ENCODE results near the gene CREG2. TPM values are rescaled to one million over a fixed set of nuclear protein-coding genes. Genes with fewer than 3 reads are reported as not detected.

CREG2 gene
- total RNA-seq, 1 donor from 2014 or later: not detected

DNA sequence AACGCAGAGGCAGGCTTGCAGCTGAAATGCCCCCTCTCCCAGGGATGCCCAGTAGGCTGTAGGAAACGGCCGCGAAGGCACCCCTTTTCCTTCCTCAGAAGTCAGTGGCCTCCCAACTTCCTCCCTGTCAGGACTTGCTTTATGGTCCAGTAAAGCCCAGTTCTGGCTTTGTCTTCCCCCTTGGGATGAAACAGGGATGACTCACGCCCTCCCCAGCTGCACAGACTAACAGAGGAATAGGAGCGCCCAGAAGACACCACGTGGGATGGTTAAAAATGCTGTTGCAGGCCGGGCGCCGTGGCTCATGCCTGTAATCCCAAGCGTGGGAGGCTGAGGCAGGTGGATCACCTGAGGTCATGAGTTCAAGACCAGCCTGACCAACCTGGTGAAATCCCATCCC, 6.9 kb downstream of the CREG2 start:
- H3K9me3 Mint-ChIP-seq: no peaks in the 10 kb centered on the region
- H3K4me1 Mint-ChIP-seq (ENCODE audit: low read depth): no peaks in the 10 kb centered on the region
- intact Hi-C loops (cut with micrococcal nuclease): loop anchor here (10.0 kb wide), 1 partner anchor 366 kb away; no protein-coding TSS in a partner anchor
- peaks cover 37% of the 10 kb centered on the region for H3K27me3 Mint-ChIP-seq (ENCODE audit: insufficient read depth)
- H3K36me3 Mint-ChIP-seq (ENCODE audit: low read depth): no peaks in the 10 kb centered on the region
- DNase-seq (ENCODE audit: low spot score): no peak
- H3K27ac Mint-ChIP-seq: no peak overlapping the region
- no peak overlapping the region for H3K4me3 Mint-ChIP-seq

DNA sequence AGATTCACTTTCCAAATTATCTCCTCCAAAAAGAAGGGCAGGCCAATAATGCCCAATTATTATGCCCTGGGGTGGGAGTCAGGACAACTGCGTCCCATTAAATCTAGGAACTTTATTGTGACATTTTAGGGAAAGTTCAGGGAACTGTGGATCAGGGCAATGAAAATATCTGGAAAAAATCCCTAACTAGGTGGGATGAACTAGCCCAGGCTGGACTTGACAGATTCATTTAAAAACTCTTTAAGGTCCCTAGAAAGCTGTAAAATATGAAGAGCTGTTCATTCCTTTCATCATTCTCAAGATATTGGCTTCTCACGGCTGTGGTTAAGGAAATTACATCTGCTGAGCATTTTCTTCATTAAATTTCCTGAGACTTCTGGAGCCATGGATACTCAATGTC, 8.2 kb downstream of the CREG2 start:
- Mint-ChIP-seq H3K4me3 (no peak overlapping the region), H3K27me3 (ENCODE audit: insufficient read depth) (peaks cover 27% of the 10 kb centered on the region), H3K4me1 (ENCODE audit: low read depth) (peaks cover 10% of the 10 kb centered on the region), H3K27ac (no peak overlapping the region), H3K9me3 (no peaks in the 10 kb centered on the region), H3K36me3 (ENCODE audit: low read depth) (no peaks in the 10 kb centered on the region)
- DNase-seq (ENCODE audit: low spot score): no peak
- intact Hi-C loops (cut with micrococcal nuclease): no loop called here

- no peak overlapping the region for H3K4me3 Mint-ChIP-seq
- peaks cover 13% of the 10 kb centered on the region for H3K9me3 Mint-ChIP-seq
- no peak overlapping the region for H3K27ac Mint-ChIP-seq
- H3K36me3 Mint-ChIP-seq (ENCODE audit: low read depth): peaks cover 7% of the 10 kb centered on the region
- intact Hi-C loops (cut with micrococcal nuclease): no loop called here
- no peak for DNase-seq (ENCODE audit: low spot score)
- peaks cover 15% of the 10 kb centered on the region for H3K27me3 Mint-ChIP-seq (ENCODE audit: insufficient read depth)
- peaks cover 10% of the 10 kb centered on the region for H3K4me1 Mint-ChIP-seq (ENCODE audit: low read depth)
These were observed 11.7 kb downstream of the CREG2 start for GRCh38 chr2:101375653-101376052.

DNA sequence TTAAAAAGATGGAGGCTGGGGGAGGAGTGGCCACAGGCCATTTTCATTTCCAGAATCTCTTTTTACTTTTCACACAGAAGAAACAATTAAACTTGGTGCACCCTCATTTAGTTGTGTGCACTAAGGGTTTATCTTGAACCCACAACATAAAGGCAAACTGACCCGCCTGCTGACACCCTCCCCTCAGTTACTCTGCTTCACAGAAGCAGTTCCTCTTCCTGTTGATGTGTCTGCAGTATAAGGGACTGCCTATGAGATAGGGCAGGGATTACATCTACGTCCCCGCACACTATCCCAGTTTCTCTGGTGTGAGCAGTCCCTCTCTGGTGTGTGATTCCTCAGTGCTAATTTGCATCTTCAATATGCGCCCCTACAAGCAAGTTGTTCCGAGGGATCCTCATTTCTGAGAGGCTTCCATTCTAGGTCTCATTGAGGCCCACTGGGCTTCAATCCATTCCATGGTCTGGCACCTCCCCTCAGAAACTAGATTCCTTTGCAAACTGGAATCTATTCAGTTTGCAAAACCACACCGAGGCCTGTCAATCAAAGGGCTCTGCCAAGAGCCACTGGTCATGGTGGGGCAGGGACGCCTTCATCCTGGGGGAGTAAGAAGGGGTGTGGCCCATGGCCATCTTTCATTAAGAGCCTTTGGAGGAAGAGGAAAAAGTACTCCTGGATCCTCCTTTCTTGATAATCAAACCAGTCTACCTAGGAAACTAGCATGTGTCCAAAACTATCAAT, 12.3 kb downstream of the CREG2 start:
- no peak overlapping the region for H3K4me3 Mint-ChIP-seq
- DNase-seq (ENCODE audit: low spot score): no peak
- no peak overlapping the region for H3K27ac Mint-ChIP-seq
- intact Hi-C loops (cut with micrococcal nuclease): no loop called here
- peaks cover 7% of the 10 kb centered on the region for H3K36me3 Mint-ChIP-seq (ENCODE audit: low read depth)
- peaks cover 13% of the 10 kb centered on the region for H3K27me3 Mint-ChIP-seq (ENCODE audit: insufficient read depth)
- H3K9me3 Mint-ChIP-seq: peaks cover 13% of the 10 kb centered on the region
- peaks cover 10% of the 10 kb centered on the region for H3K4me1 Mint-ChIP-seq (ENCODE audit: low read depth)

GRCh38 chr2:101372792-101373191, 14.5 kb downstream of the CREG2 start:
- intact Hi-C loops (cut with micrococcal nuclease): no loop called here
- Mint-ChIP-seq H3K27me3 (ENCODE audit: insufficient read depth) (peaks cover 3% of the 10 kb centered on the region), H3K9me3 (peaks cover 13% of the 10 kb centered on the region), H3K36me3 (ENCODE audit: low read depth) (peaks cover 7% of the 10 kb centered on the region), H3K4me3 (no peak overlapping the region), H3K27ac (no peak overlapping the region), H3K4me1 (ENCODE audit: low read depth) (peaks cover 10% of the 10 kb centered on the region)
- no peak for DNase-seq (ENCODE audit: low spot score)

GRCh38 chr2:101371636-101372035, 15.7 kb downstream of the CREG2 start:
- no peak overlapping the region for H3K4me3 Mint-ChIP-seq

DNA sequence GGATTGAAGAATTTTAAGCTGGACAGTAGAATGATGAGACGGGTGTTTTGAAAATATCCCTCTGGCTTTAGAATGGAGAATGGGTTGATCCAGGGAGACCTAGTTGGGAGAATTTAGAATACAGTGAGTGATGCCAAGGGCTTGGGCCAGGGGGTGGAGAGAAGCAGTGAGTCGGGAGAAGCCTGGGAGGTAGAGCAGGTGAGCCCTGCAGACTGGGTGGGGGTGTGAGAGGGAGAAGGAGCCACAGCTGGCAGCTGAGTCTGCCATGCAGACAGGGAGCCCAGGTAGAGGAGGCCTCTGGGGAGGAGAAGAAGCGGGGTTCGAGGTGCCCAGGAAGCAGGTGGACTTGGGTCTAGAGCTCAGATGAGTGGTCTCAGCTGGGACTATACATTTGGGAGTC, 18.2 kb downstream of the CREG2 start:
- peaks cover 7% of the 10 kb centered on the region for H3K36me3 Mint-ChIP-seq (ENCODE audit: low read depth)
- intact Hi-C loops (cut with micrococcal nuclease): no loop called here
- peaks cover 15% of the 10 kb centered on the region for H3K27me3 Mint-ChIP-seq (ENCODE audit: insufficient read depth)
- H3K4me3 Mint-ChIP-seq: no peak overlapping the region
- no peaks in the 10 kb centered on the region for H3K4me1 Mint-ChIP-seq (ENCODE audit: low read depth)
- H3K27ac Mint-ChIP-seq: no peak overlapping the region
- no peak for DNase-seq (ENCODE audit: low spot score)
- H3K9me3 Mint-ChIP-seq: peaks cover 13% of the 10 kb centered on the region

More at GRCh38 chr2:101371636-101372035, 15.7 kb downstream of the CREG2 start:
- H3K9me3 Mint-ChIP-seq: peaks cover 13% of the 10 kb centered on the region
- peaks cover 6% of the 10 kb centered on the region for H3K27me3 Mint-ChIP-seq (ENCODE audit: insufficient read depth)
- intact Hi-C loops (cut with micrococcal nuclease): no loop called here
- DNase-seq (ENCODE audit: low spot score): no peak
- H3K36me3 Mint-ChIP-seq (ENCODE audit: low read depth): peaks cover 7% of the 10 kb centered on the region
- H3K4me1 Mint-ChIP-seq (ENCODE audit: low read depth): peaks cover 10% of the 10 kb centered on the region
- H3K27ac Mint-ChIP-seq: no peak overlapping the region

DNA sequence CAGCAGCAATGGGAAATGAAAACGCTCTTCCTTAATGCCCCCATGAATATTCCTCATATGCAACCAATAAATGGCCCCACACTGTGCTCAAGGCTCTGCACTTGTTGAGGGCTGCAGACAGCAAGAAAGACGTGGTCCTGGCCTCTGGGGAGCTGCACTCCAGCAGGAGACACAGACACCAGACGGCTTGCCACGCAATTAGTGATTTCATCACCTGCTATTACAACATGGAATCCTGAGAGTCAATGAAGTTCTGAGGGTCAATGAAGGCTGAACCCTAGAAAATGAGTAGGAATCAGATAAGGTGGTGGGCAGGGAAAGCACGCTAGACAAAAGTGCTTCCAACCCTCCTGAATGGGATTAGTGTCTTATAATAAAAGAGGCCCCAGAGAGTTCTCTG, 18.9 kb downstream of the CREG2 start:
- H3K27me3 Mint-ChIP-seq (ENCODE audit: insufficient read depth): peaks cover 15% of the 10 kb centered on the region
- peaks cover 7% of the 10 kb centered on the region for H3K36me3 Mint-ChIP-seq (ENCODE audit: low read depth)
- H3K4me3 Mint-ChIP-seq: no peak overlapping the region
- H3K27ac Mint-ChIP-seq: no peak overlapping the region
- no peak for DNase-seq (ENCODE audit: low spot score)
- H3K4me1 Mint-ChIP-seq (ENCODE audit: low read depth): no peaks in the 10 kb centered on the region
- H3K9me3 Mint-ChIP-seq: peaks cover 12% of the 10 kb centered on the region
- intact Hi-C loops (cut with micrococcal nuclease): no loop called here

DNA sequence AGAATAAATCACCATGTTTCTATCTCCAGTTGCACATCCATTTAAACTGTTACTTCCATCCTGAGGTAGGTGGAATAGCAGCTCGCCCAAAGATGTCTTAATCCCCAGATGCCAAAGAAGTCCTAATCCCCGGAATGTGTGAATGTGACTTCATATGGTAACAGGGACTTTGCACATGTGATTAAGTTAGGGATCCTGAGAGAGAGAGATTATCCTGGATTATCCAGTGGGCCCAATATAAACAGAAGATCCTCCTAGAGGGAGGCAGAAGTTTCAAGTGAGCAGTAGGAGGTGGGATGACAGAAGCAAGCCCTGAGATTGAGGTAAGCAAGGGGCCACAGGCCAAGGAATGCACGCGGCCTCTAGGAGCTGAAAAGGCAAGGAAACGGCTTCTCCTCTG, 19.8 kb downstream of the CREG2 start:
- Mint-ChIP-seq H3K27ac (no peak overlapping the region), H3K36me3 (ENCODE audit: low read depth) (peaks cover 4% of the 10 kb centered on the region), H3K4me3 (no peak overlapping the region), H3K27me3 (ENCODE audit: insufficient read depth) (peaks cover 15% of the 10 kb centered on the region), H3K4me1 (ENCODE audit: low read depth) (peaks cover 3% of the 10 kb centered on the region), H3K9me3 (peaks cover 3% of the 10 kb centered on the region)
- DNase-seq (ENCODE audit: low spot score): no peak
- intact Hi-C loops (cut with micrococcal nuclease): no loop called here

- Mint-ChIP-seq H3K4me3 (no peak overlapping the region), H3K9me3 (no peaks in the 10 kb centered on the region), H3K27me3 (ENCODE audit: insufficient read depth) (peaks cover 12% of the 10 kb centered on the region), H3K27ac (no peak overlapping the region), H3K36me3 (ENCODE audit: low read depth) (no peaks in the 10 kb centered on the region), H3K4me1 (ENCODE audit: low read depth) (peaks cover 29% of the 10 kb centered on the region)
- intact Hi-C loops (cut with micrococcal nuclease): no loop called here
- no peak for DNase-seq (ENCODE audit: low spot score)
These were observed 22.4 kb downstream of the CREG2 start for GRCh38 chr2:101364878-101365277.

GRCh38 chr2:101362777-101363176, 24.5 kb downstream of the CREG2 start:
- DNase-seq (ENCODE audit: low spot score): no peak
- Mint-ChIP-seq H3K36me3 (ENCODE audit: low read depth) (no peaks in the 10 kb centered on the region), H3K27ac (no peak overlapping the region), H3K9me3 (no peaks in the 10 kb centered on the region), H3K4me3 (no peak overlapping the region), H3K4me1 (ENCODE audit: low read depth) (peaks cover 32% of the 10 kb centered on the region), H3K27me3 (ENCODE audit: insufficient read depth) (peaks cover 12% of the 10 kb centered on the region)
- intact Hi-C loops (cut with micrococcal nuclease): no loop called here

GRCh38 chr2:101362316-101362715, 25.0 kb downstream of the CREG2 start:
- no peaks in the 10 kb centered on the region for H3K36me3 Mint-ChIP-seq (ENCODE audit: low read depth)
- intact Hi-C loops (cut with micrococcal nuclease): no loop called here
- no peak overlapping the region for H3K27ac Mint-ChIP-seq
- DNase-seq (ENCODE audit: low spot score): no peak
- H3K4me3 Mint-ChIP-seq: no peak overlapping the region
- peaks cover 12% of the 10 kb centered on the region for H3K27me3 Mint-ChIP-seq (ENCODE audit: insufficient read depth)
- no peaks in the 10 kb centered on the region for H3K9me3 Mint-ChIP-seq
- H3K4me1 Mint-ChIP-seq (ENCODE audit: low read depth): peaks cover 32% of the 10 kb centered on the region

GRCh38 chr2:101361522-101361921, 25.8 kb downstream of the CREG2 start:
- intact Hi-C loops (cut with micrococcal nuclease): no loop called here
- peaks cover 32% of the 10 kb centered on the region for H3K4me1 Mint-ChIP-seq (ENCODE audit: low read depth)
- peak; percentile 21 for DNase-seq (ENCODE audit: low spot score)
- no peak overlapping the region for H3K4me3 Mint-ChIP-seq
- H3K27me3 Mint-ChIP-seq (ENCODE audit: insufficient read depth): peaks cover 9% of the 10 kb centered on the region
- no peaks in the 10 kb centered on the region for H3K9me3 Mint-ChIP-seq
- H3K27ac Mint-ChIP-seq: no peak overlapping the region
- H3K36me3 Mint-ChIP-seq (ENCODE audit: low read depth): no peaks in the 10 kb centered on the region

DNA sequence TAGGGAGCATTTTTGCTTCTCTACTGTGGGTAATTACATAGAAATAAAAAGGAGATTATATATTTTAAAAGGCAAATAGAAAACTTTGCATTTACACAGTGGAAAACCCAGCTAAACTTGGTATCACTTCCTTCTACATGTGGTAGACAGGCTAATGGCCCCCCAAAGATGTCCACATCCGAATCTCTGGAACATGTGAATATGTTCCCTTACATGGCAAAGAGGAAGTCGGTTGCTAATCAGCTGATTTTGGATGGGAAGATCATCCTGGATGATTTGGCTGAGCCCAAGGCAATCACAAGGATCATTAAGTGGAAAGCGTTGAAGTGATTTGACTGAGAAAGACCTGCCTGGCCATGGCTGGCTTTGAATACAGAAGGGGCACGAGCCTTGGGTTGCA, 26.2 kb downstream of the CREG2 start:
- peaks cover 7% of the 10 kb centered on the region for H3K27me3 Mint-ChIP-seq (ENCODE audit: insufficient read depth)
- no peaks in the 10 kb centered on the region for H3K36me3 Mint-ChIP-seq (ENCODE audit: low read depth)
- H3K9me3 Mint-ChIP-seq: no peaks in the 10 kb centered on the region
- H3K4me1 Mint-ChIP-seq (ENCODE audit: low read depth): peaks cover 32% of the 10 kb centered on the region
- no peak overlapping the region for H3K4me3 Mint-ChIP-seq
- intact Hi-C loops (cut with micrococcal nuclease): no loop called here
- DNase-seq (ENCODE audit: low spot score): no peak
- H3K27ac Mint-ChIP-seq: no peak overlapping the region
